ENCODE measurements around the gene CAPN5. TPM values are rescaled to one million over a fixed set of nuclear protein-coding genes. Genes with fewer than 3 reads are reported as not detected.

CAPN5 gene
- total and polyA plus RNA-seq, 10 donors = 0.80 to 9.2 (median 4.6) TPM

GRCh38 chr11:77109236-77110019 lies 42.7 kb downstream of the CAPN5 start:
- H3K36me3 ChIP-seq = no peaks in the 10 kb centered on the region
- WGBS, 5 donors = 61 to 74% (median 69%) methylated on average over 9 to 11 of the region's 11 CpGs
- no peak for DNase-seq
- no peak overlapping the region for H3K4me3 ChIP-seq
- intact Hi-C loops (cut with DNase I; ENCODE audit: low total_unique reads) = no loop called here
- peaks cover 0 to 12% (median 0%) of the 10 kb centered on the region in 6 donors for H3K4me1 ChIP-seq
- TF ChIP-seq POLR2AphosphoS5 (IDR thresholded peaks at IDR 0.05) = no peak
- TF ChIP-seq POLR2A (IDR thresholded peaks at IDR 0.05) = no peak
- TF ChIP-seq, protein P1, sequence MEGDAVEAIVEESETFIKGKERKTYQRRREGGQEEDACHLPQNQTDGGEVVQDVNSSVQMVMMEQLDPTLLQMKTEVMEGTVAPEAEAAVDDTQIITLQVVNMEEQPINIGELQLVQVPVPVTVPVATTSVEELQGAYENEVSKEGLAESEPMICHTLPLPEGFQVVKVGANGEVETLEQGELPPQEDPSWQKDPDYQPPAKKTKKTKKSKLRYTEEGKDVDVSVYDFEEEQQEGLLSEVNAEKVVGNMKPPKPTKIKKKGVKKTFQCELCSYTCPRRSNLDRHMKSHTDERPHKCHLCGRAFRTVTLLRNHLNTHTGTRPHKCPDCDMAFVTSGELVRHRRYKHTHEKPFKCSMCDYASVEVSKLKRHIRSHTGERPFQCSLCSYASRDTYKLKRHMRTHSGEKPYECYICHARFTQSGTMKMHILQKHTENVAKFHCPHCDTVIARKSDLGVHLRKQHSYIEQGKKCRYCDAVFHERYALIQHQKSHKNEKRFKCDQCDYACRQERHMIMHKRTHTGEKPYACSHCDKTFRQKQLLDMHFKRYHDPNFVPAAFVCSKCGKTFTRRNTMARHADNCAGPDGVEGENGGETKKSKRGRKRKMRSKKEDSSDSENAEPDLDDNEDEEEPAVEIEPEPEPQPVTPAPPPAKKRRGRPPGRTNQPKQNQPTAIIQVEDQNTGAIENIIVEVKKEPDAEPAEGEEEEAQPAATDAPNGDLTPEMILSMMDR (IDR thresholded peaks at IDR 0.05 in 8 of 11, conservative IDR thresholded peaks at IDR 0.05 in 3 of 11) = no peak
- no peak overlapping the region for H3K27ac ChIP-seq
- H3K27me3 ChIP-seq (replicated peaks in 1 of 7) = no peaks in the 10 kb centered on the region
- H3K9me3 ChIP-seq = no peaks in the 10 kb centered on the region

DNA sequence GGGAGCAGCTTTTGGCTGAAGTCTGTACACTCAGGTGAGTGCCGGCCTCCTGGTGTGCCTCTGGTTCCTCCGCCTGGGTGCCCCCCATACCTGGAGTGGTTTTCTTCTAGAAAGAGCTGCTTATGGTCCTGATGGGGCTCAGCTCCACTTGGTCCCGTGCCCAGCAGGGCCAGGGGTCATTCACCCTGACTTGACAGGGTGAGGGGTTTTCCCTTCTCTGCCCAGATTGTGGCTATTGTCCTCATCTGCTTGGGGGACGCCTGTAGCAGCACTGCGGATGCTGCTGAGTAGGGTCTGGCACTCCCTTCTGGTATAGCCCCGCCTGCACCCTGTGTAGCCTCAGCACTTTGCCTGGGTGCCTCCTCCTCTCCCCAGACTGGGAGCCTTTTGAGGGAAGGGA lies 44.1 kb downstream of the CAPN5 start:
- no peaks in the 10 kb centered on the region for H3K36me3 ChIP-seq
- 82 to 100% (median 89%) methylated on average over 2 to 6 of the region's 6 CpGs for WGBS, 5 donors
- H3K9me3 ChIP-seq = no peaks in the 10 kb centered on the region
- no peak overlapping the region for H3K27ac ChIP-seq
- H3K27me3 ChIP-seq (replicated peaks in 1 of 7) = no peaks in the 10 kb centered on the region
- no peak for DNase-seq
- TF ChIP-seq, protein P1 (IDR thresholded peaks at IDR 0.05 in 8 of 11, conservative IDR thresholded peaks at IDR 0.05 in 3 of 11) = no peak
- no peak for TF ChIP-seq POLR2A (IDR thresholded peaks at IDR 0.05)
- no peak for TF ChIP-seq POLR2AphosphoS5 (IDR thresholded peaks at IDR 0.05)
- intact Hi-C loops (cut with DNase I; ENCODE audit: low total_unique reads) = no loop called here
- H3K4me3 ChIP-seq = no peak overlapping the region
- H3K4me1 ChIP-seq = peaks cover 0 to 12% (median 0%) of the 10 kb centered on the region in 6 donors

DNA sequence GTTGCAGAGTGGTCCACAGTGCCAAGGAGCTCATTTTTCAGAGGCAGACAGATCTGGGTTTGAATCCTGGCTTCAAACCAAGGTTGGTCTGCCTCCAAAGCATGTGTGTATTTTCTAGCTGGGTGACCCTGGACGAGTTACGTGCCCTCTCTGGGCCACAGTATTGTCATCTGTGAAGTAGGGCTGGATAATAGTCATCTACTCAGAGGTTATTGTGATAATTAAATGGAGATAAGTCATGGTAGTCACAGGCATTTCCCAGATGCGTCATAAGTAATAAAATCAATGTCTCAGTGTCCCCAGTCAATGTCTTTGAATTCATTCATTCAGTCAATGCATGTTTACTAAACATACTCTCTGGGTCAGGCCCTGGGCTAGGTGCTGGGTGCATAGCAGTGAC lies 44.5 kb downstream of the CAPN5 start:
- Histone ChIP-seq H3K36me3 (no peaks in the 10 kb centered on the region), H3K27me3 (replicated peaks in 1 of 7) (no peaks in the 10 kb centered on the region), H3K9me3 (no peaks in the 10 kb centered on the region), H3K4me1 (peaks cover 0 to 12% (median 0%) of the 10 kb centered on the region in 6 donors), H3K27ac (no peak overlapping the region), H3K4me3 (no peak overlapping the region)
- intact Hi-C loops (cut with DNase I; ENCODE audit: low total_unique reads) = no loop called here
- DNase-seq = no peak
- 83 to 98% (median 87%) methylated on average over 3 of the region's 3 CpGs for WGBS, 5 donors
- TF ChIP-seq, protein P1 (IDR thresholded peaks at IDR 0.05 in 8 of 11, conservative IDR thresholded peaks at IDR 0.05 in 3 of 11) = no peak
- TF ChIP-seq POLR2A (IDR thresholded peaks at IDR 0.05) = no peak
- no peak for TF ChIP-seq POLR2AphosphoS5 (IDR thresholded peaks at IDR 0.05)

- H3K36me3 ChIP-seq = no peaks in the 10 kb centered on the region
- no peak for TF ChIP-seq POLR2A (IDR thresholded peaks at IDR 0.05)
- TF ChIP-seq POLR2AphosphoS5 (IDR thresholded peaks at IDR 0.05) = no peak
- TF ChIP-seq, protein P1 (IDR thresholded peaks at IDR 0.05 in 8 of 11, conservative IDR thresholded peaks at IDR 0.05 in 3 of 11) = no peak
- peaks cover 0 to 12% (median 0%) of the 10 kb centered on the region in 6 donors for H3K4me1 ChIP-seq
- no peaks in the 10 kb centered on the region for H3K9me3 ChIP-seq
- H3K27me3 ChIP-seq (replicated peaks in 1 of 7) = no peaks in the 10 kb centered on the region
- no peak for DNase-seq
- intact Hi-C loops (cut with DNase I; ENCODE audit: low total_unique reads) = no loop called here
- 90 to 100% (median 95%) methylated on average over 4 to 6 of the region's 6 CpGs for WGBS, 5 donors
- H3K27ac ChIP-seq = no peak overlapping the region
- no peak overlapping the region for H3K4me3 ChIP-seq
These were observed 45.2 kb downstream of the CAPN5 start for GRCh38 chr11:77111946-77112345.
